Right atrium auricular region (tissue), 2 donors: ENCODE measurements around the gene FXYD4. TPM values are rescaled to one million over a fixed set of nuclear protein-coding genes. Genes with fewer than 3 reads are reported as not detected.
"Not testable (repeated sequence)": the region's sequence is repeated elsewhere in the genome, so short reads cannot be mapped to it uniquely, and the experiment has no call there.

ENCODE experiments used
- DNase-seq: peaks from one replicate; pipeline ENCODE4 v3.0.0-alpha.2; 2019; ENCODE audit warnings: low spot score
- H3K27ac ChIP-seq, 2 donors: fragments of 200-600 bp; sonication (generic); 1 replicate in 1 of 2; 2 replicates in 1 of 2; pipeline ENCODE4 v1.5.1; 2016 to 2019
- H3K27me3 ChIP-seq, 2 donors: fragments of 200-600 bp; sonication (generic); one replicate each; pipeline versions ENCODE4 v1.5.1 to v1.6.0; 2017 to 2019
- H3K36me3 ChIP-seq: fragments of 200-600 bp; sonication (generic); one replicate; pipeline ENCODE4 v1.5.1; 2016
- H3K4me1 ChIP-seq, 2 donors: fragments of 200-600 bp; sonication (generic); one replicate each; pipeline versions ENCODE4 v1.5.1 to v1.6.0; 2017 to 2019
- H3K4me3 ChIP-seq, 2 donors: fragments of 200-600 bp; sonication (generic); 1 replicate in 1 of 2; 2 replicates in 1 of 2; pipeline ENCODE4 v1.5.1; 2017 to 2019; ENCODE audit warnings: mild to moderate bottlenecking in 1 of 2, moderate library complexity in 1 of 2
- H3K9me3 ChIP-seq, 2 donors: fragments of 200-600 bp; sonication (generic); one replicate each; pipeline ENCODE4 v1.5.1; 2019
- total RNA-seq, 2 donors: library from RNA; depleted of rRNA; stranded (reverse); fragments of >200 nt; gene quantifications; one replicate each; pipeline ENCODE4 v1.1.0, GENCODE V29; 2016
- TF ChIP-seq, protein P1 (sequence below), 2 donors: fragments of 200-600 bp; sonication (generic); IDR thresholded peaks; one replicate each; pipeline ENCODE4 v1.5.1; 2019; ENCODE audit warnings: antibody characterized with exemption in 2 of 2

The FXYD4 gene
- total RNA-seq, 2 donors from 2014 or later = not detected

DNA sequence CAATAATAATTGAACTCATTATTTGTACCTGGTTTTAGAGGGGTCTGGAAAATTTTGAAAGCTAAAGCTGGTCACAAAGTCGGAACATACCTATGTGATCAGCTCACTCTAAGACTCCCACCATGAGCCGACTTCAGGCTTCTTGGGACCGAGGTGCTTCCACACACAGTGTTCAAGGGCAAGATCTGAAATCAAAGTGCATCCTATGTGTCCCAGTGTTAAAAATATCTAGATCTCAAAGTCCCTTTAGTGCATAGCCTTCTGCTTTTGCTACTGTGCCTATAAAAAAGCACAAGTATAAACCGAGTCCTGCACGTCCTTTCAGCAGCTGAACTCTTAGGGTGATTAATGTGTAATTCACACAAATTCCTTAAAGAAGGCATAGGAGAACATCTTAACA is 43.5 kb upstream of the FXYD4 start:
- no peak overlapping the region for H3K4me3 ChIP-seq
- H3K36me3 ChIP-seq = no peaks in the 10 kb centered on the region
- TF ChIP-seq, protein P1, sequence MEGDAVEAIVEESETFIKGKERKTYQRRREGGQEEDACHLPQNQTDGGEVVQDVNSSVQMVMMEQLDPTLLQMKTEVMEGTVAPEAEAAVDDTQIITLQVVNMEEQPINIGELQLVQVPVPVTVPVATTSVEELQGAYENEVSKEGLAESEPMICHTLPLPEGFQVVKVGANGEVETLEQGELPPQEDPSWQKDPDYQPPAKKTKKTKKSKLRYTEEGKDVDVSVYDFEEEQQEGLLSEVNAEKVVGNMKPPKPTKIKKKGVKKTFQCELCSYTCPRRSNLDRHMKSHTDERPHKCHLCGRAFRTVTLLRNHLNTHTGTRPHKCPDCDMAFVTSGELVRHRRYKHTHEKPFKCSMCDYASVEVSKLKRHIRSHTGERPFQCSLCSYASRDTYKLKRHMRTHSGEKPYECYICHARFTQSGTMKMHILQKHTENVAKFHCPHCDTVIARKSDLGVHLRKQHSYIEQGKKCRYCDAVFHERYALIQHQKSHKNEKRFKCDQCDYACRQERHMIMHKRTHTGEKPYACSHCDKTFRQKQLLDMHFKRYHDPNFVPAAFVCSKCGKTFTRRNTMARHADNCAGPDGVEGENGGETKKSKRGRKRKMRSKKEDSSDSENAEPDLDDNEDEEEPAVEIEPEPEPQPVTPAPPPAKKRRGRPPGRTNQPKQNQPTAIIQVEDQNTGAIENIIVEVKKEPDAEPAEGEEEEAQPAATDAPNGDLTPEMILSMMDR (IDR thresholded peaks at IDR 0.05) = no peak
- H3K9me3 ChIP-seq = no peaks in the 10 kb centered on the region
- peaks cover 0 to 3% of the 10 kb centered on the region in 2 donors for H3K4me1 ChIP-seq
- H3K27me3 ChIP-seq = no peaks in the 10 kb centered on the region
- no peak overlapping the region for H3K27ac ChIP-seq
- no peak for DNase-seq

- H3K27me3 ChIP-seq, H3K9me3 ChIP-seq, H3K27ac ChIP-seq, DNase-seq, H3K36me3 ChIP-seq, H3K4me1 ChIP-seq, H3K4me3 ChIP-seq: not testable (repeated sequence)
Observed at GRCh38 chr10:43328810-43329209, 42.6 kb upstream of the FXYD4 start.

DNA sequence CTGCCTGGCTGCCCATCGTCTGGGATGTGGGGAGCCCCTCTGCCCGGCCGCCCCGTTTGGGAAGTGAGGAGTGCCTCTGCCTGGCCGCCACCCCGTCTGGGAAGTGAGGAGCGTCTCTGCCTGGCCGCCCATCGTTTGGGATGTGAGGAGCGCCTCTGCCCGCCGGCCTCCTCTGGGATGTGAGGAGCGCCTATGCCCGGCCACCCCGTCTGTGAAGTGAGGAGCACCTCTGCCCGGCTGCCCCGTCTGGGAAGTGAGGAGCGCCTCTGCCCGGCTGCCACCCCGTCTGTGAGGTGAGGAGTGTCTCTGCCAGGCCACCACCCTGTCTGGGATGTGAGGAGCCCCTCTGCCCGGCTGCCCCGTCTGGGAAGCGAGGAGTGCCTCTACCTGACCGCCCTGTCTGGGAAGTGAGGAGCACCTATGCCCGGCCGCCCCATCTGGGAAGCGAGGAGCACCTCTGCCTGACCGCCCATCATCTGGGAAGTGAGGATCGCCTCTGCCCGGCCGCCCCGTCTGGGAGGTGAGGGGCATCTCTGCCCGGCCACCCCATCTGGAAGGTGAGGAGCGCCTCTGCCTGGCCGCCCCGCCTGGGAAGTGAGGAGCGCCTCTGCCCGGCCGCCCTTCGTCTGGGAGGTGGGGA is 42.1 kb upstream of the FXYD4 start:
- not testable (repeated sequence) for H3K27ac ChIP-seq, DNase-seq

DNA sequence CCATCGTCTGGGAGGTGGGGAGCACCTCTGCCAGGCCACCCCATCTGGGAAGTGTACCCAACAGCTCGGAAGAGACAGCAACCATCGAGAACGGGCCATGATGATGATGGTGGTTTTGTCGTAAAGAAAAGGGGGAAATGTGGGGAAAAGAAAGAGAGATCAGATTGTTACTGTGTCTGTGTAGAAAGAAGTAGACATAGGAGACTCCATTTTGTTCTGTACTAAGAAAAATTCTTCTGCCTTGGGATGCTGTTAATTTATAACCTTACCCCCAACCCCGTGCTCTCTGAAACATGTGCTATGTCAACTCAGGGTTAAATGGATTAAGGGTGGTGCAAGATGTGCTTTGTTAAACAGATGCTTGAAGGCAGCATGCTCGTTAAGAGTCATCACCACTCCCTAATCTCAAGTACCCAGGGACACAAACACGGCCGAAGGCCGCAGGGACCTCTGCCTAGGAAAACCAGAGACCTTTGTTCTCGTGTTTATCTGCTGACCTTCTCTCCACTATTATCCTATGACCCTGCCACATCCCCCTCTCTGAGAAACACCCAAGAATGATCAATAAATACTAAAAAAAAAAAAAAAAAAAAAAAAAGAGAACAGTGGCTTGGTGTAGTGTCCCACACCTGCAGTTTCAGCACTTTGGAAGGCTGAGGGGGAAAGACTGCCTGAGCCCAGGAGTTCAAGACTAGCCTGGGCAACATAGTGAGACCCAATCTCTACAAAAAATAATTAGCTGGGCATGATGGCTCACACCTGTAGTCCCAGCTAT is 41.2 kb upstream of the FXYD4 start:
- not testable (repeated sequence) for H3K27me3 ChIP-seq, H3K27ac ChIP-seq, H3K9me3 ChIP-seq, DNase-seq, H3K36me3 ChIP-seq, H3K4me1 ChIP-seq, H3K4me3 ChIP-seq

More for the DNA sequence above, 42.1 kb upstream of the FXYD4 start:
- not testable (repeated sequence) for H3K4me1 ChIP-seq, H3K4me3 ChIP-seq, H3K9me3 ChIP-seq, H3K36me3 ChIP-seq, H3K27me3 ChIP-seq

DNA sequence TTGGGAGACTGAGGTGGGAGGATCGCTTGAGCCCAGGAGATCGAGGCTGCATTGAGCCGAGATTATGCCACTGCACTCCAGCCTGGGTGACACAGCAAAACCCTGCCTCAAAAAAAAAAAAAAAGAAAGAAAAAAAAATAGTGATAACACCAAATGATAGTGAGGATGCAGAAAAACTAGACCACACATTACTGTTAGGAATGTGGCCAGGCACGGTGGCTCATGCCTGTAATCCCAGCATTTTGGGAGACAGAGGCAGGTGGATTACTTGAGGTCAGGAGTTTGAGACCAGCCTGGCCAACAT is 40.7 kb upstream of the FXYD4 start:
- not testable (repeated sequence) for H3K27ac ChIP-seq, H3K9me3 ChIP-seq, H3K36me3 ChIP-seq, H3K4me1 ChIP-seq, H3K27me3 ChIP-seq, DNase-seq, H3K4me3 ChIP-seq

- no peaks in the 10 kb centered on the region for H3K36me3 ChIP-seq
- no peak overlapping the region for H3K27ac ChIP-seq
- H3K4me3 ChIP-seq = no peak overlapping the region
- no peaks in the 10 kb centered on the region for H3K27me3 ChIP-seq
- no peak for DNase-seq
- no peaks in the 10 kb centered on the region for H3K4me1 ChIP-seq
- H3K9me3 ChIP-seq = no peaks in the 10 kb centered on the region
- TF ChIP-seq, protein P1 (IDR thresholded peaks at IDR 0.05) = no peak
Observed at GRCh38 chr10:43333653-43334052, 37.8 kb upstream of the FXYD4 start.

- H3K27me3 ChIP-seq = no peaks in the 10 kb centered on the region
- H3K36me3 ChIP-seq = no peaks in the 10 kb centered on the region
- no peaks in the 10 kb centered on the region for H3K4me1 ChIP-seq
- H3K27ac ChIP-seq = no peak overlapping the region
- no peak for DNase-seq
- TF ChIP-seq, protein P1 (IDR thresholded peaks at IDR 0.05) = no peak
- no peaks in the 10 kb centered on the region for H3K9me3 ChIP-seq
- H3K4me3 ChIP-seq = no peak overlapping the region
Observed at GRCh38 chr10:43336061-43336460, 35.4 kb upstream of the FXYD4 start.
